Measurements from ENCODE around the gene CMBL. TPM values are rescaled to one million over a fixed set of nuclear protein-coding genes. Genes with fewer than 3 reads are reported as not detected.

Gene CMBL
- total RNA-seq, 1 experiment from 2014 or later = 12.9 TPM

DNA sequence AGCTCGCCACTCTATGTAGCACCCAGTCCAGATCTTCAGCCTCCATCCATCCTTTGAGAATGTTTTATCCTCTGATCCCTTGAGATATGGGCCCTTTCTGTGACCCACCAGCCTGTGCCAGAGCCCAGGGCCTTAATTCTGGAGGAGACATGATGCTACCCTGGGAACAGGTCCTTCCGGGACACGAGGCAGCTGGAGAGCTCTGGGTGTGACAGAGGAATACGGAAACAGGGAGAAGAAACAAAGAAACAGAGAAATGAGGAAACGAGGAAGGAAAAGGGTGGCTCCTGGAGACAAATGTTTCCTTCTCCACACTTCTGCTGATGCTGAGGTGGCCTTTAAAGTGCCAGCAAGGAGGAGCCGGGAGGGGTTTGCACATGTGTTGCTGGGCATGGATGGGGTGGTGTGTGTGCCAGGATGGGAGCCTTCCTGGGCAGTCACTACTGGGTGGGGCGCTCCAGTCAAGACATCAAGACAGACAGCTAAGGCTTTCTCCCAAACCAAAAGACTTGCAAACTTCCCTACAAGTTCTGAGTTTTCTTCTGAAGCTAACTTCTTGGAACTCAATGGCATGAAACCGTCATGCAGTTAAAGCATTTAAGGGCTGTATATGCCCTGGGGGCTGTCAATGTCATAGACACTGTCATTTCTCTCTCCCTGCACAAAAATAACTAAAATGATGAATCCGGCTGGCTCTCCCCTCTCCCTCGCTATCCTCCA, 23.0 kb upstream of the CMBL start:
- TF ChIP-seq, protein P1, sequence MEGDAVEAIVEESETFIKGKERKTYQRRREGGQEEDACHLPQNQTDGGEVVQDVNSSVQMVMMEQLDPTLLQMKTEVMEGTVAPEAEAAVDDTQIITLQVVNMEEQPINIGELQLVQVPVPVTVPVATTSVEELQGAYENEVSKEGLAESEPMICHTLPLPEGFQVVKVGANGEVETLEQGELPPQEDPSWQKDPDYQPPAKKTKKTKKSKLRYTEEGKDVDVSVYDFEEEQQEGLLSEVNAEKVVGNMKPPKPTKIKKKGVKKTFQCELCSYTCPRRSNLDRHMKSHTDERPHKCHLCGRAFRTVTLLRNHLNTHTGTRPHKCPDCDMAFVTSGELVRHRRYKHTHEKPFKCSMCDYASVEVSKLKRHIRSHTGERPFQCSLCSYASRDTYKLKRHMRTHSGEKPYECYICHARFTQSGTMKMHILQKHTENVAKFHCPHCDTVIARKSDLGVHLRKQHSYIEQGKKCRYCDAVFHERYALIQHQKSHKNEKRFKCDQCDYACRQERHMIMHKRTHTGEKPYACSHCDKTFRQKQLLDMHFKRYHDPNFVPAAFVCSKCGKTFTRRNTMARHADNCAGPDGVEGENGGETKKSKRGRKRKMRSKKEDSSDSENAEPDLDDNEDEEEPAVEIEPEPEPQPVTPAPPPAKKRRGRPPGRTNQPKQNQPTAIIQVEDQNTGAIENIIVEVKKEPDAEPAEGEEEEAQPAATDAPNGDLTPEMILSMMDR (IDR thresholded peaks at IDR 0.05; ENCODE audit: unreplicated experiment) = no peak
- H3K9me3 Mint-ChIP-seq (ENCODE audit: low read depth, unreplicated experiment) = no peaks in the 10 kb centered on the region
- no peaks in the 10 kb centered on the region for H3K4me1 Mint-ChIP-seq (ENCODE audit: low read depth, unreplicated experiment)
- DNase-seq = no peak
- no peak overlapping the region for H3K27ac Mint-ChIP-seq (ENCODE audit: unreplicated experiment)
- no TSS peak for BruUV-seq (replicated peaks)
- H3K27me3 Mint-ChIP-seq (ENCODE audit: unreplicated experiment) = peaks cover 56% of the 10 kb centered on the region
- H3K4me3 Mint-ChIP-seq (ENCODE audit: low read depth, unreplicated experiment) = no peak overlapping the region
- intact Hi-C loops (cut with micrococcal nuclease; ENCODE audit: unreplicated experiment) = no loop called here
- CTCF ChIA-PET = interaction anchor here (1.0 kb wide), 1 partner anchor 23 kb away, joined by 3 read pairs; the partner anchor contains the start of gene MARCHF6
- peaks cover 10% of the 10 kb centered on the region for H3K36me3 Mint-ChIP-seq (ENCODE audit: insufficient read depth, unreplicated experiment)

DNA sequence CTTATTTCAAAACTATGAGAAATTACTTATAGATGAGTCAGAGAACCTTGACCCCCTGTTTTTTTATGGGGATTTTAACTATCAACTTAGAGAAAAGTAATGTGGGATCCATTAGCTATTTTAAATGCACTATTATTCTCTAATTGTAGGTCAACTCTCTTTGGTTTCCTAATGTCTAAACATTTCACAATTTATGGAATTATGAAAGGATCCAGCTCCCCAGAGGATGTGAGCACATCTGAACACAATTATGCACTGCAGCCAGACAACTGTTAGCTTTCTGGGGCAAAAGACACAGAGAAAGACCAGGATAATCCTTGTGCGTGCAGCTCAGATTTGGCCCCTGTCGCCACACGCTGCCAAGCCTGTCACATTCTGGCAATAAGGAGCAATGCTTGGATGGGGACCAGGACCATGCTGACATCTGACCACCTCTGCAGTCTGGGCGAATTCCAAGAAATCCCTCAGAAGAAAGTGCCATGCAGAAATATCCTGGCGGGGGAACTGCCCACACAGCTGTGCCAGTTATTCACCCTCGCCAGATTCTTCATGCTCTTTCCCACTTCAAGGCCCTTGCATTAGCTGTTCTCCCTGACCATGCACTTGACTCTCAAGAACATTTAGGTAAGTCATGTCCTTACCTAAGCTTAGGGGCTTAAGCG, 22.2 kb upstream of the CMBL start:
- BruUV-seq (replicated peaks) = no TSS peak
- TF ChIP-seq, protein P1 (IDR thresholded peaks at IDR 0.05; ENCODE audit: unreplicated experiment) = no peak
- CTCF ChIA-PET = interaction anchor here (0.6 kb wide), 1 partner anchor 9 kb away, joined by 3 read pairs; no protein-coding TSS in a partner anchor
- Mint-ChIP-seq H3K4me3 (ENCODE audit: low read depth, unreplicated experiment) (no peak overlapping the region), H3K27me3 (ENCODE audit: unreplicated experiment) (peaks cover 53% of the 10 kb centered on the region), H3K36me3 (ENCODE audit: insufficient read depth, unreplicated experiment) (peaks cover 10% of the 10 kb centered on the region), H3K27ac (ENCODE audit: unreplicated experiment) (no peak overlapping the region), H3K4me1 (ENCODE audit: low read depth, unreplicated experiment) (no peaks in the 10 kb centered on the region), H3K9me3 (ENCODE audit: low read depth, unreplicated experiment) (no peaks in the 10 kb centered on the region)
- DNase-seq = no peak
- intact Hi-C loops (cut with micrococcal nuclease; ENCODE audit: unreplicated experiment) = no loop called here

DNA sequence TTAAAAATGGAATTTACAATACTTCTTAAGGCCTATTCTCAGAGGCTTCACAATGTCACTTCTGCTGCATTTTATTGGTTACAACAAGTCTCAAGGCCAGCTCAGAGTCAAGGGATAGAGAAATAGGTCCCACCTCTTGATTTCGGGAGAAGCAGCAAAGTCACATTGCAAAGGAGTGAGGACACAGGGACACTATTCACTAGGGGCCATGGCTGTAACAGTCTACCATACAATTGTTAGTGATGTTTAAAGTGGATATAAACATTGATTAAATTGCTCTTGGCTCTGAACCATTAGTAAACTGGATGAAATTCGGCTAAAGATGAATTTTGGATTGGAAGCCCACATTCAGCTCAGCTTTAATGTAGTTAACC, 21.7 kb upstream of the CMBL start:
- no peak overlapping the region for H3K27ac Mint-ChIP-seq (ENCODE audit: unreplicated experiment)
- no TSS peak for BruUV-seq (replicated peaks)
- H3K36me3 Mint-ChIP-seq (ENCODE audit: insufficient read depth, unreplicated experiment) = peaks cover 10% of the 10 kb centered on the region
- CTCF ChIA-PET = interaction anchor here (0.6 kb wide), 1 partner anchor 10 kb away, joined by 3 read pairs; no protein-coding TSS in a partner anchor
- no peak overlapping the region for H3K4me3 Mint-ChIP-seq (ENCODE audit: low read depth, unreplicated experiment)
- no peaks in the 10 kb centered on the region for H3K9me3 Mint-ChIP-seq (ENCODE audit: low read depth, unreplicated experiment)
- peaks cover 48% of the 10 kb centered on the region for H3K27me3 Mint-ChIP-seq (ENCODE audit: unreplicated experiment)
- H3K4me1 Mint-ChIP-seq (ENCODE audit: low read depth, unreplicated experiment) = no peaks in the 10 kb centered on the region
- TF ChIP-seq, protein P1 (IDR thresholded peaks at IDR 0.05; ENCODE audit: unreplicated experiment) = no peak
- DNase-seq = no peak
- intact Hi-C loops (cut with micrococcal nuclease; ENCODE audit: unreplicated experiment) = no loop called here

DNA sequence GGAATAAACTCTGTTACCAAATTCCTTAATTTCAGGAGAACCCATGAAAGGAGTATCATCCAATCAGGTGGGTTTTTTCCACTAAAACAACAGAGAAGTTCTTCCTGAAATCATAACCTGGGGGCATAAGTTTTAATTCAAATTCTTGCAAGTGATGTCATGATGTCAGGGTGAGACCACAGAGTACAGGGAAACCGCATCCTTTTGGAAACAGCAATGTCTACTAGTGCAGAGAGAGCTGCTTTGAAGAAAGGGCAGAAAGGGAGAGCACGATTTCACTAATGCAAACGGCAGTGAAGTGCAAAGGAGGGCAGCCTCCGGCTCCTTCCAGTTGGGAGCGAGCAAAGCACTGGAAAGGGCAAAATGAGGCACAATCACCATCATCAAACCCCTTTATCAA, 20.6 kb upstream of the CMBL start:
- Mint-ChIP-seq H3K36me3 (ENCODE audit: insufficient read depth, unreplicated experiment) (peaks cover 6% of the 10 kb centered on the region), H3K27me3 (ENCODE audit: unreplicated experiment) (peaks cover 36% of the 10 kb centered on the region), H3K9me3 (ENCODE audit: low read depth, unreplicated experiment) (no peaks in the 10 kb centered on the region), H3K4me1 (ENCODE audit: low read depth, unreplicated experiment) (no peaks in the 10 kb centered on the region), H3K4me3 (ENCODE audit: low read depth, unreplicated experiment) (no peak overlapping the region), H3K27ac (ENCODE audit: unreplicated experiment) (no peak overlapping the region)
- CTCF ChIA-PET = interaction anchor here (0.7 to 1.0 kb wide), 2 partner anchors 35 to 36 kb away, joined by 3 read pairs; no protein-coding TSS in a partner anchor
- TF ChIP-seq, protein P1 (IDR thresholded peaks at IDR 0.05; ENCODE audit: unreplicated experiment) = no peak
- no peak for DNase-seq
- intact Hi-C loops (cut with micrococcal nuclease; ENCODE audit: unreplicated experiment) = no loop called here
- no TSS peak for BruUV-seq (replicated peaks)
